BJ (cell line): ENCODE results near the gene RAD51AP1. TPM values are rescaled to one million over a fixed set of nuclear protein-coding genes. Genes with fewer than 3 reads are reported as not detected.

ENCODE experiments used
- CTCF ChIA-PET: fragments of 350-600 bp; formaldehyde crosslinking; extraction: SDS; loops from one replicate; lab custom pipeline; 2021; ENCODE audit warnings: antibody characterized with exemption, inconsistent platforms; lab: Yijun Ruan, JAX
- POLR2A ChIA-PET: fragments of 300-600 bp; sonication (Branson Sonifier 250); formaldehyde crosslinking; extraction: SDS; loops from one replicate; lab custom pipeline; 2021; ENCODE audit warnings: antibody characterized with exemption; lab: Charles Lee
- DNase-seq: peaks from one replicate; pipeline ENCODE4 v3.0.0-alpha.2; 2011; ENCODE audit warnings: low read depth
- H3K27me3 ChIP-seq: 2 replicates; pipeline ENCODE4 v1.6.0; 2011; ENCODE audit warnings: low read length; ENCODE audit not compliant: control insufficient read depth, insufficient read depth
- H3K36me3 ChIP-seq: 2 replicates; pipeline ENCODE4 v1.5.1; 2011; ENCODE audit warnings: low read length; ENCODE audit not compliant: control insufficient read depth, insufficient read depth
- H3K4me3 ChIP-seq: 2 replicates; pipeline ENCODE4 v1.5.1; 2011; ENCODE audit warnings: low read depth, mild to moderate bottlenecking, control low read depth, low read length
- polyA plus RNA-seq: library from polyadenylated mRNA; depleted of rRNA; stranded (reverse); fragments of >200 nt; gene quantifications from 2 replicates; pipeline ENCODE4 v1.2.3, GENCODE V29; 2011
- TF ChIP-seq, protein P1 (sequence below): IDR thresholded peaks from 2 replicates; pipeline ENCODE4 v1.5.1; 2011; ENCODE audit warnings: low read depth, mild to moderate bottlenecking, control low read depth, inconsistent platforms, low read length, moderate library complexity; ENCODE audit not compliant: insufficient read depth

Gene RAD51AP1
- polyA plus RNA-seq, 1 experiment: 4.9 TPM

DNA sequence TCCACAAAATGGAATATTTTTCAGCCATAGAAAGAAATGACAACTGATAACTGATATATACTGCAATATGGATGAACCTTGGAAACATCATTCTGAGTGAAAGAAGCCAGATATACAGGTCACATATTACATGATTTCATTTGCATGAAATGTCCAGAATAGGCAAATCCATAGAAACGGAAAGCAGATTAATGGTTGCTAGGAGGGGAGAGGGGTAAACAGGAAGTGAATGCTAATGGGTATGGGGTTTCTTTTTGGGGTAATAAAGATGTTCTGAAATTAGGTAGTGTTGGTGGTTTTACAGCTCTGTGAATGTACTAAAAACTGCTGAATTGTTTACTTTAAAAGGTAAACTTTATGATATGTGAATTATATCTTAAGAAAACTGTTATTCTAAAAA lies 6.5 kb downstream of the RAD51AP1 start:
- TF ChIP-seq, protein P1, sequence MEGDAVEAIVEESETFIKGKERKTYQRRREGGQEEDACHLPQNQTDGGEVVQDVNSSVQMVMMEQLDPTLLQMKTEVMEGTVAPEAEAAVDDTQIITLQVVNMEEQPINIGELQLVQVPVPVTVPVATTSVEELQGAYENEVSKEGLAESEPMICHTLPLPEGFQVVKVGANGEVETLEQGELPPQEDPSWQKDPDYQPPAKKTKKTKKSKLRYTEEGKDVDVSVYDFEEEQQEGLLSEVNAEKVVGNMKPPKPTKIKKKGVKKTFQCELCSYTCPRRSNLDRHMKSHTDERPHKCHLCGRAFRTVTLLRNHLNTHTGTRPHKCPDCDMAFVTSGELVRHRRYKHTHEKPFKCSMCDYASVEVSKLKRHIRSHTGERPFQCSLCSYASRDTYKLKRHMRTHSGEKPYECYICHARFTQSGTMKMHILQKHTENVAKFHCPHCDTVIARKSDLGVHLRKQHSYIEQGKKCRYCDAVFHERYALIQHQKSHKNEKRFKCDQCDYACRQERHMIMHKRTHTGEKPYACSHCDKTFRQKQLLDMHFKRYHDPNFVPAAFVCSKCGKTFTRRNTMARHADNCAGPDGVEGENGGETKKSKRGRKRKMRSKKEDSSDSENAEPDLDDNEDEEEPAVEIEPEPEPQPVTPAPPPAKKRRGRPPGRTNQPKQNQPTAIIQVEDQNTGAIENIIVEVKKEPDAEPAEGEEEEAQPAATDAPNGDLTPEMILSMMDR: no peak
- POLR2A ChIA-PET: no interaction called here
- CTCF ChIA-PET: no interaction called here

GRCh38 chr12:4552191-4552590 lies 13.5 kb downstream of the RAD51AP1 start:
- Histone ChIP-seq H3K36me3 (no peaks in the 10 kb centered on the region), H3K27me3 (no peaks in the 10 kb centered on the region), H3K4me3 (no peak overlapping the region)
- ChIA-PET CTCF (no interaction called here), POLR2A (no interaction called here)
- TF ChIP-seq, protein P1: no peak
- DNase-seq: no peak

More for the DNA sequence above, 6.5 kb downstream of the RAD51AP1 start:
- Histone ChIP-seq H3K27me3 (no peaks in the 10 kb centered on the region), H3K4me3 (no peak overlapping the region), H3K36me3 (no peaks in the 10 kb centered on the region)
- no peak for DNase-seq

DNA sequence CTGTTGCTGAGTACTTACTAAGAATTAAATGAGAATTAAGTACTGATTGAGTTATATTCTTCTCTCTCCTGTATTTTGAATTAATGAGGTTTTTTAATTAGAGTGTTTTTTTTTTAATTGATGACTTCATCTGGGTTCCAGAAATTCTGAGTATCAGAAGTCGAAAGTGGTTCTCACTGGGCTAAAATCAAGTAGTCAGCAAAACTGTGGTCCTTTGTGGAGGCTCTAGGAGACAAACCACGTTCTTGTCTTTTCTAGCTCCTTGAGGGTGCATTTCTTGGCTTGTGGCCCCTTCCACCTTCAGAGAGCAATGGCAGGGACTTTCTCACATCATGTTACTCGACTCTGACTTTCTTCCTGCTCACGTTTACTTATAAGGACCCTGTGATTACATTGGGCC lies 15.3 kb downstream of the RAD51AP1 start:
- Histone ChIP-seq H3K36me3 (no peaks in the 10 kb centered on the region; the same call in 1 of the 2 replicates), H3K27me3 (no peaks in the 10 kb centered on the region), H3K4me3 (no peak overlapping the region)
- ChIA-PET POLR2A (no interaction called here), CTCF (no interaction called here)
- DNase-seq: no peak
- TF ChIP-seq, protein P1: no peak

- no peak for DNase-seq
- ChIA-PET CTCF (no interaction called here), POLR2A (no interaction called here)
- TF ChIP-seq, protein P1: no peak
- Histone ChIP-seq H3K4me3 (no peak overlapping the region), H3K36me3 (no peaks in the 10 kb centered on the region; the same call in 1 of the 2 replicates), H3K27me3 (no peaks in the 10 kb centered on the region)
Measured at GRCh38 chr12:4555804-4556203, 17.1 kb downstream of the RAD51AP1 start.

DNA sequence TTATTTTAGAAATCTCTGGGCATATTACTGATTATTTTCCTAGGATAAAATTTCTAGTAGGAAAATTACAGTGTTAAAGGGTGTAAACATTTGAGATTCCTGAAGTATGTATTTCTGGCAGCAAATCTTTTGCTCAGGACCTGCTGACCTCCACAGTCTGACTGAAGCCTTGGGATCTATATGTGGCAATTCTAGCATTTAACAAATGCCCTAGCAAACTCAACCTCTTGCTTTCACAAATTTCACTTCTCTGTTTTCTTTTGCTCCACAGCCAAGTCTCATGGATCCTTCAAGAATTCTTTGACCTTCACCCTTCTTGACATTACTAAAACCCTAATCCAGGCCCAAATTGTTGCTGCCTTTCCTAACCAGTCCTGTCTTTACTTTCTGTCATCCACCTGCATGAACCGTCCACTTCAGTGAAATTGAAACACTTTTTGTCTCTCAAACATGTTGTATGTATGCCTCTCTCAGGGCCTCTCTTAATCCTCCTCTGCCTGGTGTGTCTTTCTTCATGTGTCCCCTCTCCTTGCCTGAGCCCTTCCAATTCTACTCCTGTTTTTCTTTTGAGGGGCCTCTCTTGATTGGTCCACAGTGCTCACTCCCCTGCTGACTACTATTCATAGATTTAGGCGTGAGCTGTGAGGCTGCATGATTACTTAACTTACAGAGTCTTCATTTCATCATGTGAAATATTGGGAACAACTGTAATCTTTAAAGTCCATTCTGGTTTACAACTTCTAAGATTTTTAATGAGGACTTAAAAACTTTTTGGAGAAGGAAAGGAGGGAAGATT lies 18.2 kb downstream of the RAD51AP1 start:
- POLR2A ChIA-PET: no interaction called here
- no peak for DNase-seq
- CTCF ChIA-PET: no interaction called here
- no peak overlapping the region for H3K4me3 ChIP-seq
- H3K27me3 ChIP-seq: no peaks in the 10 kb centered on the region
- no peaks in the 10 kb centered on the region; the same call in 1 of the 2 replicates for H3K36me3 ChIP-seq
- TF ChIP-seq, protein P1: no peak
